ENCODE measurements around the gene TMEM74B.
"Not testable (repeated sequence)": the region's sequence is repeated elsewhere in the genome, so short reads cannot be mapped to it uniquely, and the experiment has no call there.

TMEM74B gene

GRCh38 chr20:1165521-1165920 is 19.3 kb downstream of the TMEM74B start:
- no peak for TF ChIP-seq JUND (IDR thresholded peaks at IDR 0.05; ENCODE audit: low read depth)
- in situ Hi-C loops (cut with HindIII; ENCODE audit: low pct_unique_long_range_greater_than_20kb, low sequenced_read_pairs) = no loop called here
- DNase-seq (ENCODE audit: low read depth in 1 of 2, low spot score in 1 of 2) = no peak

- TF ChIP-seq JUND (IDR thresholded peaks at IDR 0.05; ENCODE audit: low read depth) = no peak
- no peak for DNase-seq (ENCODE audit: low read depth in 1 of 2, low spot score in 1 of 2)
- in situ Hi-C loops (cut with HindIII; ENCODE audit: low pct_unique_long_range_greater_than_20kb, low sequenced_read_pairs) = no loop called here
These were observed 19.9 kb downstream of the TMEM74B start for GRCh38 chr20:1164871-1165270.

- TF ChIP-seq JUND (IDR thresholded peaks at IDR 0.05; ENCODE audit: low read depth) = no peak
- in situ Hi-C loops (cut with HindIII; ENCODE audit: low pct_unique_long_range_greater_than_20kb, low sequenced_read_pairs) = no loop called here
- no peak for DNase-seq (ENCODE audit: low read depth in 1 of 2, low spot score in 1 of 2)
These were observed 21.1 kb downstream of the TMEM74B start for GRCh38 chr20:1163653-1164052.

- in situ Hi-C loops (cut with HindIII; ENCODE audit: low pct_unique_long_range_greater_than_20kb, low sequenced_read_pairs) = no loop called here
- no peak for TF ChIP-seq JUND (IDR thresholded peaks at IDR 0.05; ENCODE audit: low read depth)
- no peak for DNase-seq (ENCODE audit: low read depth in 1 of 2, low spot score in 1 of 2)
These were observed 21.7 kb downstream of the TMEM74B start for GRCh38 chr20:1163105-1163504.

GRCh38 chr20:1160991-1161390 is 23.8 kb downstream of the TMEM74B start:
- in situ Hi-C loops (cut with HindIII; ENCODE audit: low pct_unique_long_range_greater_than_20kb, low sequenced_read_pairs) = no loop called here
- no peak for DNase-seq (ENCODE audit: low read depth in 1 of 2, low spot score in 1 of 2)
- no peak for TF ChIP-seq JUND (IDR thresholded peaks at IDR 0.05; ENCODE audit: low read depth)

- in situ Hi-C loops (cut with HindIII; ENCODE audit: low pct_unique_long_range_greater_than_20kb, low sequenced_read_pairs) = no loop called here
- no peak for TF ChIP-seq JUND (IDR thresholded peaks at IDR 0.05; ENCODE audit: low read depth)
These were observed 24.3 kb downstream of the TMEM74B start for GRCh38 chr20:1160496-1160895.

GRCh38 chr20:1155342-1155741 is 29.4 kb downstream of the TMEM74B start:
- no peak for DNase-seq (ENCODE audit: low read depth in 1 of 2, low spot score in 1 of 2)
- no peak for TF ChIP-seq JUND (IDR thresholded peaks at IDR 0.05; ENCODE audit: low read depth)
- in situ Hi-C loops (cut with HindIII; ENCODE audit: low pct_unique_long_range_greater_than_20kb, low sequenced_read_pairs) = no loop called here

More at GRCh38 chr20:1160496-1160895, 24.3 kb downstream of the TMEM74B start:
- no peak for DNase-seq (ENCODE audit: low read depth in 1 of 2, low spot score in 1 of 2)

GRCh38 chr20:1154691-1155090 is 30.1 kb downstream of the TMEM74B start:
- no peak for TF ChIP-seq JUND (IDR thresholded peaks at IDR 0.05; ENCODE audit: low read depth)
- DNase-seq (ENCODE audit: low read depth in 1 of 2, low spot score in 1 of 2) = no peak
- in situ Hi-C loops (cut with HindIII; ENCODE audit: low pct_unique_long_range_greater_than_20kb, low sequenced_read_pairs) = no loop called here

GRCh38 chr20:1154226-1154625 is 30.6 kb downstream of the TMEM74B start:
- no peak for TF ChIP-seq JUND (IDR thresholded peaks at IDR 0.05; ENCODE audit: low read depth)
- DNase-seq (ENCODE audit: low read depth in 1 of 2, low spot score in 1 of 2) = no peak
- in situ Hi-C loops (cut with HindIII; ENCODE audit: low pct_unique_long_range_greater_than_20kb, low sequenced_read_pairs) = no loop called here

- TF ChIP-seq JUND (IDR thresholded peaks at IDR 0.05; ENCODE audit: low read depth) = no peak
- no peak for DNase-seq (ENCODE audit: low read depth in 1 of 2, low spot score in 1 of 2)
- in situ Hi-C loops (cut with HindIII; ENCODE audit: low pct_unique_long_range_greater_than_20kb, low sequenced_read_pairs) = no loop called here
These were observed 33.8 kb downstream of the TMEM74B start for GRCh38 chr20:1150968-1151367.

- no peak for TF ChIP-seq JUND (IDR thresholded peaks at IDR 0.05; ENCODE audit: low read depth)
- no peak for DNase-seq (ENCODE audit: low read depth in 1 of 2, low spot score in 1 of 2)
- in situ Hi-C loops (cut with HindIII; ENCODE audit: low pct_unique_long_range_greater_than_20kb, low sequenced_read_pairs) = no loop called here
These were observed 34.6 kb downstream of the TMEM74B start for GRCh38 chr20:1150218-1150617.

GRCh38 chr20:1149812-1150211 is 35.0 kb downstream of the TMEM74B start:
- DNase-seq (ENCODE audit: low read depth in 1 of 2, low spot score in 1 of 2); in situ Hi-C loops (cut with HindIII; ENCODE audit: low pct_unique_long_range_greater_than_20kb, low sequenced_read_pairs): not testable (repeated sequence)

- in situ Hi-C loops (cut with HindIII; ENCODE audit: low pct_unique_long_range_greater_than_20kb, low sequenced_read_pairs) = no loop called here
- no peak for DNase-seq (ENCODE audit: low read depth in 1 of 2, low spot score in 1 of 2)
- TF ChIP-seq JUND (IDR thresholded peaks at IDR 0.05; ENCODE audit: low read depth) = no peak
These were observed 37.8 kb downstream of the TMEM74B start for GRCh38 chr20:1146957-1147356.

GRCh38 chr20:1144401-1145172 is 40.2 kb downstream of the TMEM74B start:
- in situ Hi-C loops (cut with HindIII; ENCODE audit: low pct_unique_long_range_greater_than_20kb, low sequenced_read_pairs) = no loop called here
- no peak for DNase-seq (ENCODE audit: low read depth in 1 of 2, low spot score in 1 of 2)
- no peak for TF ChIP-seq JUND (IDR thresholded peaks at IDR 0.05; ENCODE audit: low read depth)

All from T47D (cell line).